ENCODE data around the gene ANKDD1B.

ANKDD1B gene

DNA sequence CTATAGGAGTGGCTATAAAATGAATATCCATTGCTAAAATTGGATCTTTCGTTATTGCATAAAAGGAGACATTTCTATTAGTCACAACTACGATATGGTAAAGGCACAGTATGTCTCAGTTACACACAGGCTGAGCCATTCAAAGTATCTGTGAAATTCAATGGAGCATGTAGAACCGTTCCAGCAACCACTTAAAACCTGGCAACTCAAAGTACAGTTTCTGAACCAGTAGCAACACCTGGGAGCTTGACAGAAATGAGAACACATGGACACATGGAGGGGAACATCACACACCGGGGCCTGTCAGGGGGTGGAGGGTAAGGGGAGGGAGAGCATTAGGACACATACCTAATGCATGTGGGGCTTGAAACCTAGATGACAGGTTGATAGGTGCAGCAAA, 90.6 kb downstream of the ANKDD1B start:
- no peak overlapping the region for H3K4me3 ChIP-seq (replicated peaks; ENCODE audit: low read depth, low read length)
- DNase-seq (ENCODE audit: extremely low read depth, low read depth), result no peak
- TF ChIP-seq, protein P1, sequence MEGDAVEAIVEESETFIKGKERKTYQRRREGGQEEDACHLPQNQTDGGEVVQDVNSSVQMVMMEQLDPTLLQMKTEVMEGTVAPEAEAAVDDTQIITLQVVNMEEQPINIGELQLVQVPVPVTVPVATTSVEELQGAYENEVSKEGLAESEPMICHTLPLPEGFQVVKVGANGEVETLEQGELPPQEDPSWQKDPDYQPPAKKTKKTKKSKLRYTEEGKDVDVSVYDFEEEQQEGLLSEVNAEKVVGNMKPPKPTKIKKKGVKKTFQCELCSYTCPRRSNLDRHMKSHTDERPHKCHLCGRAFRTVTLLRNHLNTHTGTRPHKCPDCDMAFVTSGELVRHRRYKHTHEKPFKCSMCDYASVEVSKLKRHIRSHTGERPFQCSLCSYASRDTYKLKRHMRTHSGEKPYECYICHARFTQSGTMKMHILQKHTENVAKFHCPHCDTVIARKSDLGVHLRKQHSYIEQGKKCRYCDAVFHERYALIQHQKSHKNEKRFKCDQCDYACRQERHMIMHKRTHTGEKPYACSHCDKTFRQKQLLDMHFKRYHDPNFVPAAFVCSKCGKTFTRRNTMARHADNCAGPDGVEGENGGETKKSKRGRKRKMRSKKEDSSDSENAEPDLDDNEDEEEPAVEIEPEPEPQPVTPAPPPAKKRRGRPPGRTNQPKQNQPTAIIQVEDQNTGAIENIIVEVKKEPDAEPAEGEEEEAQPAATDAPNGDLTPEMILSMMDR (IDR thresholded peaks at IDR 0.05; ENCODE audit: low read depth, low read length, missing control alignments), result no peak

DNA sequence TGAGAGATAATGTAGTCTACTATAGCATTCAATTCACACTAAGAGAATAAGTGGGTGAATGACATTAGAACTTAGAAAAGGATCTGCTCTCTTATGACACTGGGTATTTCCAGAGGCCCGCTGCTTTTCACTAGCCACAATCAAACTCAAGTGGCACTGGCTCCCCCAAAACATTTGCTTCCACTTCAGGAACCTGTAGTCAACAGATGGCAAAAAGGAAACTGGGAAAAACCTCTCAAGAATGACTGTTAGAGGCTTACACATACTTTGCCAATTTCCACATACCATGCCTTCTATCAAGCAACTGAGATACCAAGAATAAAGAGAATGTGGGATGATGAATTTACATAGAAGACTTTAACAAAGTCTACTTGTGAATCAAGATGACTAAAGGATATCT, 94.8 kb downstream of the ANKDD1B start:
- TF ChIP-seq, protein P1 (IDR thresholded peaks at IDR 0.05; ENCODE audit: low read depth, low read length, missing control alignments), result no peak
- no peak overlapping the region for H3K4me3 ChIP-seq (replicated peaks; ENCODE audit: low read depth, low read length)
- DNase-seq (ENCODE audit: extremely low read depth, low read depth), result no peak

DNA sequence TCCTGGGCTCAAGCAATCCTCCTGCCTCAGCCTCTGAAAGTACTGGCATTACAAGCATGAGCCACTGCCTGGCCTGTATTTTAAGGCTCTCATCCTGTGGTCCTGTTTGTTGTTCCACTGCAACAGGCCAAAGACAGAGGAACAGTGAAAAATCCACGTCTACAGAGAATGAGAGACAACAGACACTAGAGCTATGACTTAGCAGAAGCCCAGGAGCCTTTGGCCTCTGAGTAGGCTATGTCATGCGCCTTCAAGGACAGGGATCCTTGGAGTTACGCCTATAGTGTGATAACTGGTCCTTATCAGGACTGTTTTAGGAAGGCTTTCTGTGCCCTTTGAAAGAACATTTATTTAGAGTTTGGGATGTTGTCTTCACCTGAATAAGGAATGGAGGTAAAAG, 95.5 kb downstream of the ANKDD1B start:
- TF ChIP-seq, protein P1 (IDR thresholded peaks at IDR 0.05; ENCODE audit: low read depth, low read length, missing control alignments), result no peak
- DNase-seq (ENCODE audit: extremely low read depth, low read depth), result no peak
- no peak overlapping the region for H3K4me3 ChIP-seq (replicated peaks; ENCODE audit: low read depth, low read length)

DNA sequence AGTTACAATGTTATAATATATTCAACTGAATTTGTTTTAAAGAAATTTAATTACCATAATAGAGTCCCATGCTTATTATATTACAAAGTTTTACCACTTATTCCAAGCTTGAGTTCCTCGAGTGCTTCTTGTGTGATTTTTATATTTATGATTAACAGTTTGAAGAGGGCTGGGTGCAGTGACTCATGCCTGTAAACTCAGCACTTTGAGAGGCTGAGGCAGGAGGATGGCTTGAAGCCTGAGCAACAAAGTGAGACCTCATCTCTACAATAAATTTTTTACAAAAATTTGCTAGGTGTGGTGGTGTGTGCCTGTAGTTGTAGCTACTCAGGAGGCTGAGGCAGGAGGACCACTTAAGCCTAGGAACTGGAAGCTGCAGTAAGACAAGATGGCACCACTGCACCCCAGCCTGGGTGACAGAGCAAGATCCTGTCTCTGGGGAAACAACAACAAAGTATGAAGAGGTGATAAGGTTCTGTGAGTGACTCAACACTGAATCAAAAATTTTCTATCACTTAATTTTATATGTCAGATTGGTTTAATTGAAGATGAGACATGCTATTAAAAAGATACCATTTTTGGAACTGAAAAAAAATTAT, 96.8 kb downstream of the ANKDD1B start:
- H3K4me3 ChIP-seq (replicated peaks; ENCODE audit: low read depth, low read length), result no peak overlapping the region
- TF ChIP-seq, protein P1 (IDR thresholded peaks at IDR 0.05; ENCODE audit: low read depth, low read length, missing control alignments), result no peak
- DNase-seq (ENCODE audit: extremely low read depth, low read depth), result no peak

DNA sequence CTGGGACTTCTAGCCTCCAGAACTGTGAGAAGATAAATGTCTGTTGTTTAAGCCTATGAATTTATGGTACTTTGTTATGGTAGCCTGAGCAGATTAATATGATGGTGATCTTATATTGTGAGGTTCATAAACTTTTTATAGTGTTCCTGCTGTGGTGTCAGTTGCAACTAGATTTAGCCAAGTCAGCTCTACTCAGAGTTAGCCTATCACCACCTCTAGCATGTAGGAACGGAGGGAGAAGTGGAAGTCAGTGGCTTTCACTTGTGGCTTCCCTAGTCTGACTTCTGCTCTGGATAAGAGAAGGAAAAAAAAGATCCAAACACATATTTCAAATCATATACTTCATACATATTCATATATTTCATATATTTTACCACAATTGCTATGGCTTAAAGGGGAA, 99.4 kb downstream of the ANKDD1B start:
- TF ChIP-seq, protein P1 (IDR thresholded peaks at IDR 0.05; ENCODE audit: low read depth, low read length, missing control alignments), result no peak
- no peak for DNase-seq (ENCODE audit: extremely low read depth, low read depth)
- no peak overlapping the region for H3K4me3 ChIP-seq (replicated peaks; ENCODE audit: low read depth, low read length)

DNA sequence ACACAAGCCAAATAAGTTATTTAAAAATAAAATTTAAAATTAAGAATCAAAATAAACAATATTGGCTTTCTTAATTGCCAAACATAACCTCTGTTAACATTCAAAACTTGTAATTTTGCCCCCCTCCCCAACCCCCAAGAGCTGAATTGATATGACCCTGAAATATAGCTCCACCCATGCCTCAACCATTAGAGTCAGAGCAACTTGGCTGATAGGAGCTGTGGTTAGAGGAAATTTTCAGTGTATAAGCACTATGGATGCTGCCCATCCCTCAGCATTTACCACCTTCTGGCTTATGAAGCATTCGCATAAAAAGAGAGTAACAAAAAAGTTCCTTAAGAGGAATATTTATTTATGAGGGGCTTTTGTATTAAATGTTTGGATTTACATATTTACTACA, 99.9 kb downstream of the ANKDD1B start:
- H3K4me3 ChIP-seq (replicated peaks; ENCODE audit: low read depth, low read length), result no peak overlapping the region
- TF ChIP-seq, protein P1 (IDR thresholded peaks at IDR 0.05; ENCODE audit: low read depth, low read length, missing control alignments), result no peak
- DNase-seq (ENCODE audit: extremely low read depth, low read depth), result no peak

DNA sequence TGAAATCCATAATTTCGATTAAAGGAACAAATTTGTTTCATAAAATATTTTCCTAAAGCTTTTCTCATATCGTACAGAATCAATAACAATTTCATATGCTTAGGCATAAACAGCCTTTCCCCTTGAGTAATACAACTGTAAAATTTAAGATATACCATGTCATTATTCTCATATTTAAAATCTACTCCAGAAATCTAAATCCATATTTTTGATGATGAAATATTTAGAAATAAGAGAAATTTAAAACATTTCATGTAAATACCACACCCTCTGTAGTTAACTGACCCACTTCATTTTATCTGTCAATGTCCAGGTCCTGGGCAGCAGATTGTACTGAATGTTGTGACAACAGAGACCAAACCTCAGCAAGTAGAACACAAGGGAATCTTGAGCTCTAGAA, 100.8 kb downstream of the ANKDD1B start:
- TF ChIP-seq, protein P1 (IDR thresholded peaks at IDR 0.05; ENCODE audit: low read depth, low read length, missing control alignments), result no peak
- no peak for DNase-seq (ENCODE audit: extremely low read depth, low read depth)
- H3K4me3 ChIP-seq (replicated peaks; ENCODE audit: low read depth, low read length), result no peak overlapping the region

Measured in HFF-Myc (cell line).